HG02588 (cell line): ENCODE data around the gene GTPBP6.

ENCODE experiments used
- ATAC-seq: cut with Tn5 transposase; IDR thresholded peaks from one replicate; pipeline ENCODE4 v1.9.1; 2021; ENCODE audit warnings: mild to moderate bottlenecking, moderate library complexity; ENCODE audit not compliant: unreplicated experiment

Gene GTPBP6

GRCh38 chrX:318739-319578 lies at the start of gene GTPBP6:
GTPBP6 (minus strand) TSS chrX:318796; CDS start chrX:318787, 9 bp downstream.
- ATAC-seq = peak; percentile 76

GRCh38 chrX:367866-368265 lies 49.3 kb upstream of the GTPBP6 start:
- ATAC-seq = no peak

GRCh38 chrX:367349-367748 lies 48.8 kb upstream of the GTPBP6 start:
- ATAC-seq = no peak

- no peak for ATAC-seq
Observed at GRCh38 chrX:363621-364375, 45.2 kb upstream of the GTPBP6 start.

- ATAC-seq = no peak
Observed at GRCh38 chrX:362937-363620, 44.5 kb upstream of the GTPBP6 start.

GRCh38 chrX:362351-362750 lies 43.8 kb upstream of the GTPBP6 start:
- no peak for ATAC-seq

- no peak for ATAC-seq
Observed at GRCh38 chrX:361231-362145, 42.9 kb upstream of the GTPBP6 start.

GRCh38 chrX:360496-361150 lies 42.0 kb upstream of the GTPBP6 start:
- no peak for ATAC-seq

- no peak for ATAC-seq
Observed at GRCh38 chrX:358651-359143, 40.1 kb upstream of the GTPBP6 start.

- ATAC-seq = no peak
Observed at GRCh38 chrX:357693-358471, 39.3 kb upstream of the GTPBP6 start.

GRCh38 chrX:357035-357692 lies 38.6 kb upstream of the GTPBP6 start:
- ATAC-seq = no peak

GRCh38 chrX:356385-357034 lies 37.9 kb upstream of the GTPBP6 start:
- no peak for ATAC-seq

- ATAC-seq = no peak
Observed at GRCh38 chrX:355329-356050, 36.9 kb upstream of the GTPBP6 start.

GRCh38 chrX:353566-354535 lies 35.3 kb upstream of the GTPBP6 start:
- no peak for ATAC-seq

- no peak for ATAC-seq
Observed at GRCh38 chrX:352582-353314, 34.2 kb upstream of the GTPBP6 start.

GRCh38 chrX:352181-352580 lies 33.6 kb upstream of the GTPBP6 start:
- no peak for ATAC-seq
